Sigmoid colon (tissue), 3 donors: ENCODE measurements around the gene SEMA5B.

Source experiments
- CTCF ChIP-seq, 4 experiments: fragments of 450-650 bp in 3 of 4; fragments of 200-600 bp in 1 of 4; IDR thresholded peaks; one replicate each; pipeline ENCODE4 v1.5.1; 2016 to 2019; ENCODE audit warnings: antibody characterized with exemption in 4 of 4, mild to moderate bottlenecking in 3 of 4, moderate library complexity in 2 of 4
- POLR2A ChIP-seq, 2 donors: fragments of 450-650 bp; IDR thresholded peaks; one replicate each; pipeline ENCODE4 v1.6.1; 2016; ENCODE audit warnings: antibody characterized with exemption in 2 of 2, mild to moderate bottlenecking in 2 of 2, moderate library complexity in 2 of 2

GRCh38 chr3:122967765-122968164 lies 59.8 kb downstream of the SEMA5B start:
- TF ChIP-seq CTCF (IDR thresholded peaks at IDR 0.05) (no peak), POLR2A (IDR thresholded peaks at IDR 0.05) (no peak)
